ENCODE measurements around the gene CCNB2. TPM values are rescaled to one million over a fixed set of nuclear protein-coding genes. Genes with fewer than 3 reads are reported as not detected.

Gene CCNB2
- total RNA-seq, 2 donors from 2014 or later: 8.3 to 12.2 TPM

- Histone ChIP-seq H3K27ac (no peak overlapping the region), H3K4me1 (replicated peaks) (peaks cover 7% of the 10 kb centered on the region), H3K27me3 (replicated peaks; ENCODE audit: insufficient read depth) (no peaks in the 10 kb centered on the region), H3K4me3 (no peak overlapping the region), H3K9me3 (no peaks in the 10 kb centered on the region), H3K36me3 (no peaks in the 10 kb centered on the region)
- TF ChIP-seq CTCF (IDR thresholded peaks at IDR 0.05): no peak
- TF ChIP-seq POLR2A (IDR thresholded peaks at IDR 0.05): no peak
- no peak for TF ChIP-seq POLR2AphosphoS5 (IDR thresholded peaks at IDR 0.05)
- WGBS: 97% methylated on average over 5 of the region's 5 CpGs
- no peak for DNase-seq (ENCODE audit: low spot score)
- intact Hi-C loops (cut with DNase I): no loop called here
These were observed 68.2 kb downstream of the CCNB2 start for GRCh38 chr15:59173194-59173593.

- no peaks in the 10 kb centered on the region for H3K9me3 ChIP-seq
- TF ChIP-seq POLR2A (IDR thresholded peaks at IDR 0.05) (no peak), CTCF (IDR thresholded peaks at IDR 0.05) (no peak), POLR2AphosphoS5 (IDR thresholded peaks at IDR 0.05) (no peak)
- no peaks in the 10 kb centered on the region for H3K36me3 ChIP-seq
- peaks cover 7% of the 10 kb centered on the region for H3K4me1 ChIP-seq (replicated peaks)
- H3K27me3 ChIP-seq (replicated peaks; ENCODE audit: insufficient read depth): no peaks in the 10 kb centered on the region
- no peak overlapping the region for H3K4me3 ChIP-seq
- WGBS: 88% methylated on average over 12 of the region's 12 CpGs
- H3K27ac ChIP-seq: peak overlapping the region; percentile 32 to 56
- intact Hi-C loops (cut with DNase I): no loop called here
- no peak for DNase-seq (ENCODE audit: low spot score)
These were observed 69.3 kb downstream of the CCNB2 start for GRCh38 chr15:59174151-59174834.

MicroRNAs encoded within 50 kb of the gene (microRNA counts, 767-probe panel; counts per million panel counts)
- 0 to 431 counts per million in 2 donors for microRNA hsa-miR-2116-5p

Small RNA genes within 50 kb of the gene (microRNA-seq; reads per million reads assigned to microRNA genes)
- 2.6 reads per million, percentile 33 among the genes with 10 or more reads in this experiment for gene MIR2116

Small RNA genes within 50 kb of the gene (small RNA-seq; reads per million reads assigned to genes)
- 0.37 to 0.40 reads per million in 2 donors for gene MIR2116

Other genes starting within 250 kb of the CCNB2 start
- 10 to 100 TPM; 65.8 to 73.3 TPM for gene SLTM, start 171.5 kb upstream of the CCNB2 start, total RNA-seq
- gene RNF111, start 117.5 kb upstream of the CCNB2 start, total RNA-seq: 10 to 100 TPM; 15.4 to 22.5 TPM
- 1 to 10 TPM in 1 of 2 donors, not detected in 1; 6.0 TPM for gene LDHAL6B, start 101.7 kb downstream of the CCNB2 start, total RNA-seq